Breast epithelium (tissue), 3 donors: ENCODE results near the gene C17orf100.

Experiments used
- POLR2A ChIP-seq: fragments of 450-650 bp; IDR thresholded peaks from one replicate; pipeline ENCODE4 v1.6.1; 2016; ENCODE audit warnings: antibody characterized with exemption, mild to moderate bottlenecking, moderate library complexity
- TF ChIP-seq, protein P1 (sequence below), 3 donors: fragments of 450-650 bp; IDR thresholded peaks; one replicate each; pipeline ENCODE4 v1.5.1; 2016 to 2017; ENCODE audit warnings: antibody characterized with exemption in 3 of 3, mild to moderate bottlenecking in 3 of 3, moderate library complexity in 3 of 3

DNA sequence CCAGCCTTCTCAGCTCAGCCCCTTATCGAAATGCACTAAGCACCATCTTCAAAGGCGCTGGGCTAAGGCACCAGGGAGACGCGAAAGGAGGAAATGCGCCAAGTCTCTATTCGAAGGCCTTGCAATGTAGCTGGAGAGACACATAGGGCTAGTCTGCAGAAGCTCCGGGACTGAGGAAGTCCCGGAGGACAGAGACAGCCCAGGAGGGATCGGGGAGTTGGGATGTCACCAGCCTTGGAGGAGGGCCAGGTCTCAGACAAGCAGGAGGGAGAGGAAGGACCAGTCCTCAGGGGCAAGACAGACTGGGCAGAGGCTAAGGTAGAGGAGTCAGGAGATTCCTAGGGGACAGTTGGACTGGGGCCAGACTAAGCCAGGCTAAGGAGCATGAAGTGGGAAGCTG lies 8.5 kb downstream of the C17orf100 start:
- TF ChIP-seq, protein P1, sequence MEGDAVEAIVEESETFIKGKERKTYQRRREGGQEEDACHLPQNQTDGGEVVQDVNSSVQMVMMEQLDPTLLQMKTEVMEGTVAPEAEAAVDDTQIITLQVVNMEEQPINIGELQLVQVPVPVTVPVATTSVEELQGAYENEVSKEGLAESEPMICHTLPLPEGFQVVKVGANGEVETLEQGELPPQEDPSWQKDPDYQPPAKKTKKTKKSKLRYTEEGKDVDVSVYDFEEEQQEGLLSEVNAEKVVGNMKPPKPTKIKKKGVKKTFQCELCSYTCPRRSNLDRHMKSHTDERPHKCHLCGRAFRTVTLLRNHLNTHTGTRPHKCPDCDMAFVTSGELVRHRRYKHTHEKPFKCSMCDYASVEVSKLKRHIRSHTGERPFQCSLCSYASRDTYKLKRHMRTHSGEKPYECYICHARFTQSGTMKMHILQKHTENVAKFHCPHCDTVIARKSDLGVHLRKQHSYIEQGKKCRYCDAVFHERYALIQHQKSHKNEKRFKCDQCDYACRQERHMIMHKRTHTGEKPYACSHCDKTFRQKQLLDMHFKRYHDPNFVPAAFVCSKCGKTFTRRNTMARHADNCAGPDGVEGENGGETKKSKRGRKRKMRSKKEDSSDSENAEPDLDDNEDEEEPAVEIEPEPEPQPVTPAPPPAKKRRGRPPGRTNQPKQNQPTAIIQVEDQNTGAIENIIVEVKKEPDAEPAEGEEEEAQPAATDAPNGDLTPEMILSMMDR (IDR thresholded peaks at IDR 0.05), result no peak
- no peak for TF ChIP-seq POLR2A
